Measurements from ENCODE around the gene PTCH1. TPM values are rescaled to one million over a fixed set of nuclear protein-coding genes. Genes with fewer than 3 reads are reported as not detected.

PTCH1 gene
- total and polyA plus RNA-seq, 7 experiments from 2014 or later = 5.7 to 28.9 (median 21.2) TPM

DNA sequence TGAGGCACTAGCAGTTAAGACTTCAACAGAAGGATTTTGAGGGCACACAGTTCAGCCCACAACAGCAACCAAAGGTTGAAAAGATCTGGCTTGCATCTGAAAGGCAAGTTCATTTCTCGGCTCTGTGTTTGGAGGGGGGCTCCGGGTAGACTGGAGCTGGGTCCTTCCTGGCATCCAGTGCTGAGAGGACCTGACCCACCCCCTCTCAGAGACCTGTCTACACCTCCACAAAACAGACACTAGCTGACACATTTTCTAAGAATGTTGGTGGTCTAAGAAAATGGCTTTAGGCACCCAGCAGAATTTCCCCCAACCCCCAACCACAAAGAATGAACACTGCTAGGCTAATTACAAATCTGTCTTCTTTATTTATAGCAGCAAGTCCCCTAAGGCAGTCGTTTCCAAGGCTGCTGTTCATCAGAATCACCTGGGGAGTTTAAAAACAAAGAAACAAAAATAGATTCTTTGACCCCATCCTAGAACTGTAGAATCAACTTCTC, 6.2 kb upstream of the PTCH1 start:
- Mint-ChIP-seq H3K9me3 (peaks cover 0 to 30% (median 7%) of the 10 kb centered on the region in 11 donors), H3K36me3 (peaks cover 0 to 11% (median 0%) of the 10 kb centered on the region in 5 donors), H3K4me3 (no peak overlapping the region), H3K27ac (no peak overlapping the region), H3K4me1 (no peaks in the 10 kb centered on the region), H3K27me3 (peaks cover 7 to 55% (median 12%) of the 10 kb centered on the region in 5 donors)
- Histone ChIP-seq H3K4me3 (ENCODE audit: low read length) (no peak overlapping the region), H3K9me3 (ENCODE audit: control insufficient read depth in 2 of 3, low read length in 3 of 3) (peaks cover 0 to 7% (median 0%) of the 10 kb centered on the region in 3 experiments), H3K27ac (ENCODE audit: low read depth, low read length) (no peak overlapping the region), H3K27me3 (ENCODE audit: control insufficient read depth in 2 of 2, insufficient read depth in 2 of 2, low read length in 2 of 2) (no peaks in the 10 kb centered on the region), H3K36me3 (ENCODE audit: control insufficient read depth in 2 of 3, insufficient read depth in 3 of 3, low read length in 3 of 3) (no peaks in the 10 kb centered on the region), H3K4me1 (ENCODE audit: control insufficient read depth in 2 of 2, insufficient read depth in 2 of 2, low read length in 2 of 2) (no peaks in the 10 kb centered on the region)
- no peak for ATAC-seq
- POLR2A ChIA-PET = no interaction called here
- no peak for DNase-seq
- CTCF ChIA-PET = no interaction called here
- intact Hi-C loops (cut with micrococcal nuclease) = no loop called here

DNA sequence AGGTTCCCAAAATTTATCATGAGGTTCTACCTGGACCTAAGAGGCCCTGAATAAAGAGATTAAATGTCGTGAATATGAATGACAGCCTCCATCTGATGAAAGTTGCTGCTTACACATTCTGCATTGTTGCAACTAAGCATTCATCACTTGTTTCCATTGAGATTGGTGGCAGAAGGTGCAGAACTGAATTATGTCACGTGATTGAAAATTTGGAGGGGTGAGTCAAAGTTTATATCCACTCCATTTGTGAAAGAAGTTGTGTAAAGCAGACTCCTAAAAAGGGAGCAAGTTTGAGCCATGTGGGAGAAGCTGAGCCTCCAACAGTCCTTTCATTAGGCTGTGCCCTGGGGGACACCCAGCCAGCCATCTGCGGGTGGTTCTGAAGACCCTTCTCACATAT, 4.9 kb upstream of the PTCH1 start:
- no peak overlapping the region for H3K4me3 ChIP-seq (ENCODE audit: low read length)
- no peaks in the 10 kb centered on the region for H3K36me3 ChIP-seq (ENCODE audit: control insufficient read depth in 2 of 3, insufficient read depth in 3 of 3, low read length in 3 of 3)
- Mint-ChIP-seq H3K4me1 (peaks cover 0 to 7% (median under 1%) of the 10 kb centered on the region in 7 donors), H3K36me3 (peaks cover 0 to 11% (median 0%) of the 10 kb centered on the region in 5 donors), H3K9me3 (peaks cover 0 to 30% (median 7%) of the 10 kb centered on the region in 11 donors), H3K27ac (no peak overlapping the region), H3K27me3 (peaks cover 0 to 60% (median 6%) of the 10 kb centered on the region in 5 donors), H3K4me3 (no peak overlapping the region)
- POLR2A ChIA-PET = no interaction called here
- no peaks in the 10 kb centered on the region for H3K4me1 ChIP-seq (ENCODE audit: control insufficient read depth in 2 of 2, insufficient read depth in 2 of 2, low read length in 2 of 2)
- ATAC-seq (no peak), DNase-seq (no peak)
- CTCF ChIA-PET = no interaction called here
- no peak overlapping the region for H3K27ac ChIP-seq (ENCODE audit: low read depth, low read length)
- no peaks in the 10 kb centered on the region for H3K27me3 ChIP-seq (ENCODE audit: control insufficient read depth in 2 of 2, insufficient read depth in 2 of 2, low read length in 2 of 2)
- peaks cover 0 to 7% (median 0%) of the 10 kb centered on the region in 3 experiments for H3K9me3 ChIP-seq (ENCODE audit: control insufficient read depth in 2 of 3, low read length in 3 of 3)
- intact Hi-C loops (cut with micrococcal nuclease) = no loop called here

DNA sequence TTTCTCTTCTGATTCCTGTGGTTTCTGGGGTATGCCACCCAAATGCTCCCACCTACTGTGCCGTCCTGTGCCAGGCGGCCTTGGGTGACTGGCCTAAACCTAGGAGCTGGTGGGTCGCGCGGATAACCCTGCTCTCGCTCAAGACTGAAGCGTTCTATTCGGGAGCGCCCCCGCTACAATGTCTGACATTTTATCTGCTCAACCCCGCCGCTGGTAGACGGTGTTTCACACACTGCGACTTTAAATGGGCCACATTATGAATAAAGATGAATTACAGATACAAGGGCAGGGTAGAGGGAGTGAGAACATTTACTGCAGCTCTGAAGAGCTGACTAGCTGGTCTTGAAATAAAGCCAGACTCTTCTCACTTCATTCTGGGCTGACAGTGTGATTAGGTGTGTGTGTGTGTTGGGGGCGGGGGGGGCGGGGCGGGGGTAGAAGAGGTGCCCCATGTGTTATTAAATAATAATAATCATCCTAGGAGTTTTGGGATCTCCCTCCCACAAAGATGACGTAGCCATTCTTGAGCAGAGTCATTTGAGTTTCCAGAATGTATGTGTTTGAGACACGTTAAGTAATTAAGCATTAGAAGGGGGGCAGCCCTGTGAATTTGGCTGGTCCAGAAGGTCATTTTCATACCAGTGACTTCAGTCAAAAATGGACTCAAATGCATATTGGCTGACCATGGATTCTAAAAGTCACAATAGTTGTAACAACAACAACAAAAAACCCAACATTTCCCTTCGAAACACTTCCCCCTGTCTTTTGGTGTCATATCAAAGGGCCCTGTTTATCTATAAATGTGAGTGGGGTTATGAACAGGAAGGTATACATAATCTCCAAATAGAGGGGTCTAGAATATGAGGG, 1.0 kb upstream of the PTCH1 start:
- intact Hi-C loops (cut with micrococcal nuclease) = loop anchor here in 1 of 2 donors (10.0 kb wide), 1 partner anchor 937 kb away; the partner anchor contains the start of gene HABP4
- Histone ChIP-seq H3K27ac (ENCODE audit: low read depth, low read length) (no peak overlapping the region), H3K4me1 (ENCODE audit: control insufficient read depth in 2 of 2, insufficient read depth in 2 of 2, low read length in 2 of 2) (peaks cover 7 to 9% of the 10 kb centered on the region in 2 donors), H3K36me3 (ENCODE audit: control insufficient read depth in 2 of 3, insufficient read depth in 3 of 3, low read length in 3 of 3) (no peaks in the 10 kb centered on the region), H3K27me3 (ENCODE audit: control insufficient read depth in 2 of 2, insufficient read depth in 2 of 2, low read length in 2 of 2) (no peaks in the 10 kb centered on the region), H3K9me3 (ENCODE audit: control insufficient read depth in 2 of 3, low read length in 3 of 3) (peaks cover 0 to 7% (median 0%) of the 10 kb centered on the region in 3 experiments), H3K4me3 (ENCODE audit: low read length) (no peak overlapping the region)
- peaks cover 0 to 26% (median 6%) of the 10 kb centered on the region in 11 donors for H3K9me3 Mint-ChIP-seq
- no peak overlapping the region for H3K27ac Mint-ChIP-seq
- H3K4me1 Mint-ChIP-seq = peaks cover 4 to 24% (median 18%) of the 10 kb centered on the region in 7 donors
- ChIA-PET CTCF (interaction anchor here (1.0 kb wide), 1 partner anchor 10 kb away, joined by 5 read pairs; no protein-coding TSS in a partner anchor), POLR2A (no interaction called here)
- no peak for DNase-seq
- peak overlapping the region; percentile 31 to 96 (median 76) for H3K4me3 Mint-ChIP-seq
- peaks cover 0 to 82% (median 5%) of the 10 kb centered on the region in 5 donors for H3K27me3 Mint-ChIP-seq
- H3K36me3 Mint-ChIP-seq = peaks cover 0 to 11% (median 5%) of the 10 kb centered on the region in 5 donors
- no peak for ATAC-seq

DNA sequence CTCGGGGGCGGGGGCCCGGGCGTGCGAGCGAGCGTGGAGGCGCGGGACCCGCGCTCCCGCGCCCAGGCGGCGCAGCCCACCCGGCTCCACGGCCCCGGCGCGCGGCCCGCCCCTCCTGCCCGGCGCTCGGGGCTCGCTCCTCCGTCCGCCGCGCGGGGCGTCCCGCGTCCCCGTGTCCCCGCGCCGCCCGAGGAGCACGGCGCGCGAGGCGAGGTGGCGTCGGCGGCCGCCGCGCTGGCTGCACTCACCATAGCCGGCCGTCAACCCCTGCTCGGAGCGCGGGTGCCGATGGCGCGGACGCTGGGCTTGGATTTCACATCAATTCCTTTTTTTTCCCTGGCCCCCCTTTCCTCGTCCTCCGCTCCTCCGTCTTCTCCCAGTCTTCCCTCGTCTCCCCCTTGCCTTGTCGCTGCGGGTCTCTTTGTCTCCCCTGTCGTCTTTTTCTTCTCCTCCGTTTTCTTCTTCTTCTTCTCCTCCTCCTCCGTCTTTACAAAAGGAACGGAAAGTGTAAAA, 494 bp downstream of the PTCH1 start:
- H3K27ac Mint-ChIP-seq = peak overlapping the region; percentile 9 to 76 (median 52)
- peak overlapping the region; percentile 86 to 99 (median 94) for H3K4me3 Mint-ChIP-seq
- POLR2A ChIA-PET = no interaction called here
- H3K36me3 Mint-ChIP-seq = peaks cover 0 to 11% (median 5%) of the 10 kb centered on the region in 5 donors
- Histone ChIP-seq H3K36me3 (ENCODE audit: control insufficient read depth in 2 of 3, insufficient read depth in 3 of 3, low read length in 3 of 3) (no peaks in the 10 kb centered on the region), H3K4me3 (ENCODE audit: low read length) (peak overlapping the region; percentile 85), H3K27ac (ENCODE audit: low read depth, low read length) (no peak overlapping the region), H3K27me3 (ENCODE audit: control insufficient read depth in 2 of 2, insufficient read depth in 2 of 2, low read length in 2 of 2) (no peaks in the 10 kb centered on the region), H3K9me3 (ENCODE audit: control insufficient read depth in 2 of 3, low read length in 3 of 3) (peaks cover 0 to 7% (median 0%) of the 10 kb centered on the region in 3 experiments), H3K4me1 (ENCODE audit: control insufficient read depth in 2 of 2, insufficient read depth in 2 of 2, low read length in 2 of 2) (peaks cover 7 to 17% of the 10 kb centered on the region in 2 donors)
- no peak for DNase-seq
- intact Hi-C loops (cut with micrococcal nuclease) = loop anchor here (1.0 to 10.0 kb wide), 3 partner anchors 9 to 939 kb away; partner anchors contain the start of gene HABP4 (in 1 of the 2)
- H3K4me1 Mint-ChIP-seq = peaks cover 17 to 39% (median 30%) of the 10 kb centered on the region in 7 donors
- peaks cover 0 to 91% (median 1%) of the 10 kb centered on the region in 5 donors for H3K27me3 Mint-ChIP-seq
- peak; percentile 45 for ATAC-seq
- CTCF ChIA-PET = no interaction called here
- peaks cover 0 to 26% (median 6%) of the 10 kb centered on the region in 11 donors for H3K9me3 Mint-ChIP-seq

DNA sequence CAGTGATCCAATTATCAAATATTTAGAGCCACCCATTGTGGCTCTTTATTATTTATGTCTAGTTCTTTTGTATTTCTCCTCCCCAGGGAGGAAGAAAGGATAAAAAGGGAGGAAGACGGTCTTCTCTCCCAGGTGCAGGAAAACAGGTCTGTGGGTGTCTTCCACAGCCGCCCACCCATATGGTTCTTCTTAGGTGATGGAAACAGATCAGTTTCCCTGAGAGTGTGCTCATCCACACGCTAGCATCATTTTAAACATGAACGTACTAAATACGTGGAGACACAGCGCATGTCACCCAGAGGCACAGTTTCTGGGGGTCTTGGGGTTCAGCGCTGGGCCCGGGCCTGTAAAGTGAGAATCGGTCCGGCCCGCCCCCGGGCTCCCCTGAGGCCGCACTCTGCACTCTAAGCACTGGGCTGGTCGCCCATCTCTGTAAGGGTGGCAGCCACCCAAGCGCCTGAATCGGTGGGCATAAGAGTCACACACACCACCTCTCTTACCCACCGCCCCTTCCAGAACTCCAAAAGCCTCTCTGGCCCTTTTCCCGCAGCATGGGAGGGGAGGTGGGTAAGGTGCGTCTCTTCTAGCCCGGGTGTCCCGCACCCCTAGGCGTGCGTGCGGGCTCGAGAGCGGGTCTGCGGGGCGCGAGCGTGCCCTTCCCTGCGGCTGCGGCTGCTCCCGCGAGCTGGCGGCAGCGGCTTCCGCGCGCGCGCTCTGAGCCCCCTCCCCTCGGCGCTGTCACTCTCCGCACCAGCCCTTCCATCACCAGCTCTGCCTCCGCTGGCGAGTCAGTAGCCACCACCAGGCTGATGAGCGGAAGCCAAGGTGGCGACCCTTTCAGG, 1.3 kb downstream of the PTCH1 start:
- Mint-ChIP-seq H3K36me3 (peaks cover 0 to 9% (median 5%) of the 10 kb centered on the region in 5 donors), H3K27me3 (peaks cover 0 to 85% (median 0%) of the 10 kb centered on the region in 5 donors), H3K9me3 (peaks cover 0 to 20% (median 5%) of the 10 kb centered on the region in 11 donors), H3K4me1 (peaks cover 19 to 42% (median 33%) of the 10 kb centered on the region in 7 donors), H3K27ac (no peak overlapping the region), H3K4me3 (peak overlapping the region; percentile 30 to 96 (median 64))
- Histone ChIP-seq H3K27me3 (ENCODE audit: control insufficient read depth in 2 of 2, insufficient read depth in 2 of 2, low read length in 2 of 2) (no peaks in the 10 kb centered on the region), H3K9me3 (ENCODE audit: control insufficient read depth in 2 of 3, low read length in 3 of 3) (peaks cover 0 to 7% (median 0%) of the 10 kb centered on the region in 3 experiments), H3K36me3 (ENCODE audit: control insufficient read depth in 2 of 3, insufficient read depth in 3 of 3, low read length in 3 of 3) (no peaks in the 10 kb centered on the region), H3K4me3 (ENCODE audit: low read length) (peak overlapping the region; percentile 49), H3K4me1 (ENCODE audit: control insufficient read depth in 2 of 2, insufficient read depth in 2 of 2, low read length in 2 of 2) (peaks cover 7 to 18% of the 10 kb centered on the region in 2 donors), H3K27ac (ENCODE audit: low read depth, low read length) (no peak overlapping the region)
- ATAC-seq (peak; percentile 54), DNase-seq (peak in 7 of 9 donors; percentile 14 to 42 (median 39))
- ChIA-PET CTCF (no interaction called here), POLR2A (no interaction called here)
- intact Hi-C loops (cut with micrococcal nuclease) = loop anchor here (1.0 to 10.0 kb wide), 3 partner anchors 8 to 939 kb away; partner anchors contain the start of gene HABP4 (in 1 of the 2)

DNA sequence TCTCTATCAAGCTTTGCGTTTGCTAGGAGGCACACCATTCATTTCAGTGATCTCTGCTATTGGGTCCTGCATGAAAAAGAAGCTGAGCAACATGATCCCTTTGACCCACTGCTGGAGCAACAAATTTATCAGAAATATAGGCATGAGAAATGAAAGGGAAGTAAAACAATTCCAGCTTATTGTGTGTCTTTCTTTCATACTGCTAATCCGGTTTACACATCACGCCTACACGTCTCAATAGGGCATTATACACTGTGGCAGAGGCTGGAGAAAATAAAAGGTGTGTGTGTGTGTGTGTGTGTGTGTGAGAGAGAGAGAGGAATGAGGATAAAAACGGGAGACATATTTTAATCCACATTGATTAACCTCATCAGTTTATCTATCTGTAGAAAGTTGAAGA, 2.4 kb downstream of the PTCH1 start:
- peaks cover 0 to 85% (median 0%) of the 10 kb centered on the region in 5 donors for H3K27me3 Mint-ChIP-seq
- peaks cover 26 to 51% (median 42%) of the 10 kb centered on the region in 7 donors for H3K4me1 Mint-ChIP-seq
- Histone ChIP-seq H3K36me3 (ENCODE audit: control insufficient read depth in 2 of 3, insufficient read depth in 3 of 3, low read length in 3 of 3) (no peaks in the 10 kb centered on the region), H3K9me3 (ENCODE audit: control insufficient read depth in 2 of 3, low read length in 3 of 3) (no peaks in the 10 kb centered on the region), H3K27ac (ENCODE audit: low read depth, low read length) (no peak overlapping the region), H3K4me3 (ENCODE audit: low read length) (no peak overlapping the region), H3K27me3 (ENCODE audit: control insufficient read depth in 2 of 2, insufficient read depth in 2 of 2, low read length in 2 of 2) (no peaks in the 10 kb centered on the region), H3K4me1 (ENCODE audit: control insufficient read depth in 2 of 2, insufficient read depth in 2 of 2, low read length in 2 of 2) (peaks cover 13 to 18% of the 10 kb centered on the region in 2 donors)
- H3K36me3 Mint-ChIP-seq = peaks cover 0 to 5% (median under 1%) of the 10 kb centered on the region in 5 donors
- H3K9me3 Mint-ChIP-seq = peaks cover 0 to 10% (median 0%) of the 10 kb centered on the region in 11 donors
- intact Hi-C loops (cut with micrococcal nuclease) = loop anchor here in 1 of 2 donors (5.0 to 10.0 kb wide), 2 partner anchors 38 to 940 kb away; partner anchors contain the start of gene HABP4
- ChIA-PET CTCF (interaction anchor here (0.7 kb wide), 1 partner anchor 234 kb away, joined by 3 read pairs; no protein-coding TSS in a partner anchor), POLR2A (no interaction called here)
- ATAC-seq (no peak), DNase-seq (no peak)
- peak overlapping the region in 8 of 10 donors; percentile 6 to 96 (median 22) for H3K4me3 Mint-ChIP-seq
- H3K27ac Mint-ChIP-seq = no peak overlapping the region
